Tibial artery (tissue), 4 donors: ENCODE results near the gene HAPLN2.
A peak's percentile ranks its signal among the peaks of the same experiment; 100 is the strongest.
"Not testable (repeated sequence)": the region's sequence is repeated elsewhere in the genome, so short reads cannot be mapped to it uniquely, and the experiment has no call there.

Experiments used
- DNase-seq, 2 donors: peaks; one replicate each; pipeline ENCODE4 v3.0.0-alpha.2; 2019
- H3K27ac ChIP-seq, 2 donors: fragments of 200-600 bp; sonication (generic) in 1 of 2; 1 replicate in 1 of 2; 2 replicates in 1 of 2; pipeline ENCODE4 v1.5.1; 2018 to 2019; ENCODE audit warnings: mild to moderate bottlenecking in 1 of 2
- H3K27me3 ChIP-seq, 2 donors: fragments of 200-600 bp; sonication (generic) in 1 of 2; one replicate each; pipeline versions ENCODE4 v1.5.1 to v1.6.0; 2016 to 2019
- H3K36me3 ChIP-seq, 3 donors: fragments of 200-600 bp; sonication (generic) in 2 of 3; one replicate each; pipeline ENCODE4 v1.5.1; 2016 to 2019; ENCODE audit warnings: mild to moderate bottlenecking in 2 of 3
- H3K4me1 ChIP-seq, 4 donors: fragments of 200-600 bp; sonication (generic) in 2 of 4; 1 replicate in 3 of 4; 2 replicates in 1 of 4; pipeline ENCODE4 v1.5.1; 2016 to 2019
- H3K4me3 ChIP-seq, 2 donors: fragments of 200-600 bp; sonication (generic) in 1 of 2; 1 replicate in 1 of 2; 2 replicates in 1 of 2; pipeline ENCODE4 v1.5.1; 2018 to 2019; ENCODE audit warnings: mild to moderate bottlenecking in 2 of 2
- H3K9me3 ChIP-seq, 3 donors: fragments of 200-600 bp; sonication (generic) in 1 of 3; one replicate each; pipeline ENCODE4 v1.5.1; 2016 to 2019
- intact Hi-C: fragments of 100-400 bp; cut with DNase I; formaldehyde crosslinking; loops from one replicate; pipeline ENCODE4 v1.15.0; 2023; ENCODE audit warnings: low total_unique reads
- TF ChIP-seq, protein P1 (sequence below), 2 experiments: fragments of 200-600 bp in 1 of 2; fragments of 450-650 bp in 1 of 2; IDR thresholded peaks; one replicate each; pipeline ENCODE4 v1.5.1; 2017 to 2019; ENCODE audit warnings: antibody characterized with exemption in 2 of 2, mild to moderate bottlenecking in 1 of 2, moderate library complexity in 1 of 2

The HAPLN2 gene

DNA sequence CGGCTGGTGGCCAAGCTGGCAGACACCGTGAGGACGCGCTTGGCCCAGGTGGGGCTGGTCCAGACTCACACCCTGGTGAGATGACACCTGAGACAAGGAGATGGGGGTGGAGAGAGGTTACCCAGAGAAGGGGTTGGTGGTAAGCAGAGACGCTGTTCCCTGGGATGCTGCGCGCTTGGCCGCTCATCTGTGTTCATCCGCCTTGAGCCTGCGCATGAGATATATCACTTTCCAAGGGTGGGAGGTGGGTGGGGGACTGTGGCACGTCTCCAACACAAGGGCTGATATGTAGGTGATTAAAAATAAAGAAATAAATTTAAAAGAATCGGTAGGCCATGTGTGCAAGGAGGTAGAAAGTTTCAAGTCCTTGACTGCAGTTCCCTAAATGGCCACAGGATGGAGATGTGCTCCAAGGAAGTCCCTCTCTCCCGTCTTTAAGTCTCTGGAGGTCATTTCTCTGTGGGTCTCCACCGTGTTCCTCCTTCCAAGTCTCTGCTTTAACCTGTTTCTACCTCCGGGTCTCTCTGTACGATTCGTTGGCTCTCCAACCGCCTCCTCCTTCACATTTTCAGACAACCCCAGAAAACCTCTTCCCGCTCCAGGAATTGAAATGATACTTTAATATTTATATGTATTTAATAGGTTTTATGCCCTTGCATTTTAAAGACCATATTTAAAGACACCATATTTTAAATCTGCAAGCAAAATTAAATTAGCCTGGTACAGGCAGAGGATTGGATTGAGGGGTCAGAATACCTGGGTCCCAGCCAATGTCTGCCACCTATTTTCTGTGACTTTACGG is 35.2 kb upstream of the HAPLN2 start:
- no peaks in the 10 kb centered on the region for H3K9me3 ChIP-seq
- TF ChIP-seq, protein P1, sequence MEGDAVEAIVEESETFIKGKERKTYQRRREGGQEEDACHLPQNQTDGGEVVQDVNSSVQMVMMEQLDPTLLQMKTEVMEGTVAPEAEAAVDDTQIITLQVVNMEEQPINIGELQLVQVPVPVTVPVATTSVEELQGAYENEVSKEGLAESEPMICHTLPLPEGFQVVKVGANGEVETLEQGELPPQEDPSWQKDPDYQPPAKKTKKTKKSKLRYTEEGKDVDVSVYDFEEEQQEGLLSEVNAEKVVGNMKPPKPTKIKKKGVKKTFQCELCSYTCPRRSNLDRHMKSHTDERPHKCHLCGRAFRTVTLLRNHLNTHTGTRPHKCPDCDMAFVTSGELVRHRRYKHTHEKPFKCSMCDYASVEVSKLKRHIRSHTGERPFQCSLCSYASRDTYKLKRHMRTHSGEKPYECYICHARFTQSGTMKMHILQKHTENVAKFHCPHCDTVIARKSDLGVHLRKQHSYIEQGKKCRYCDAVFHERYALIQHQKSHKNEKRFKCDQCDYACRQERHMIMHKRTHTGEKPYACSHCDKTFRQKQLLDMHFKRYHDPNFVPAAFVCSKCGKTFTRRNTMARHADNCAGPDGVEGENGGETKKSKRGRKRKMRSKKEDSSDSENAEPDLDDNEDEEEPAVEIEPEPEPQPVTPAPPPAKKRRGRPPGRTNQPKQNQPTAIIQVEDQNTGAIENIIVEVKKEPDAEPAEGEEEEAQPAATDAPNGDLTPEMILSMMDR (IDR thresholded peaks at IDR 0.05), result peak; percentile 86 to 89
- peak; percentile 76 to 79 for DNase-seq
- H3K27me3 ChIP-seq, result peaks cover 0 to 2% of the 10 kb centered on the region in 2 donors
- H3K4me3 ChIP-seq, result no peak overlapping the region
- no peaks in the 10 kb centered on the region for H3K4me1 ChIP-seq
- no peak overlapping the region for H3K27ac ChIP-seq
- intact Hi-C loops, result loop anchor here (5.0 kb wide), 1 partner anchor 73 kb away; no protein-coding TSS in a partner anchor
- H3K36me3 ChIP-seq, result no peaks in the 10 kb centered on the region

GRCh38 chr1:156584813-156585212 is 34.4 kb upstream of the HAPLN2 start:
- TF ChIP-seq, protein P1 (IDR thresholded peaks at IDR 0.05), result no peak
- H3K27me3 ChIP-seq, result peaks cover 0 to 2% of the 10 kb centered on the region in 2 donors
- no peak overlapping the region for H3K27ac ChIP-seq
- no peak overlapping the region for H3K4me3 ChIP-seq
- no peaks in the 10 kb centered on the region for H3K36me3 ChIP-seq
- no peaks in the 10 kb centered on the region for H3K9me3 ChIP-seq
- H3K4me1 ChIP-seq, result no peaks in the 10 kb centered on the region
- intact Hi-C loops, result loop anchor here (5.0 kb wide), 1 partner anchor 72 kb away; no protein-coding TSS in a partner anchor
- no peak for DNase-seq

- no peaks in the 10 kb centered on the region for H3K36me3 ChIP-seq
- H3K9me3 ChIP-seq, result no peaks in the 10 kb centered on the region
- no peak overlapping the region for H3K27ac ChIP-seq
- intact Hi-C loops, result no loop called here
- no peak overlapping the region for H3K4me3 ChIP-seq
- TF ChIP-seq, protein P1 (IDR thresholded peaks at IDR 0.05), result no peak
- peaks cover 0 to 5% (median 2%) of the 10 kb centered on the region in 4 donors for H3K4me1 ChIP-seq
- peaks cover 0 to 2% of the 10 kb centered on the region in 2 donors for H3K27me3 ChIP-seq
- DNase-seq, result peak in 1 of 2 donors; percentile 24
These were observed 32.9 kb upstream of the HAPLN2 start for GRCh38 chr1:156586323-156586722.

- no peaks in the 10 kb centered on the region for H3K9me3 ChIP-seq
- H3K27me3 ChIP-seq, result peaks cover 0 to 2% of the 10 kb centered on the region in 2 donors
- H3K36me3 ChIP-seq, result no peaks in the 10 kb centered on the region
- H3K4me3 ChIP-seq, result no peak overlapping the region
- TF ChIP-seq, protein P1 (IDR thresholded peaks at IDR 0.05), result no peak
- H3K4me1 ChIP-seq, result peaks cover 0 to 5% (median 3%) of the 10 kb centered on the region in 4 donors
- DNase-seq, result peak in 1 of 2 donors; percentile 7
- no peak overlapping the region for H3K27ac ChIP-seq
- intact Hi-C loops, result no loop called here
These were observed 32.2 kb upstream of the HAPLN2 start for GRCh38 chr1:156586892-156587477.

DNA sequence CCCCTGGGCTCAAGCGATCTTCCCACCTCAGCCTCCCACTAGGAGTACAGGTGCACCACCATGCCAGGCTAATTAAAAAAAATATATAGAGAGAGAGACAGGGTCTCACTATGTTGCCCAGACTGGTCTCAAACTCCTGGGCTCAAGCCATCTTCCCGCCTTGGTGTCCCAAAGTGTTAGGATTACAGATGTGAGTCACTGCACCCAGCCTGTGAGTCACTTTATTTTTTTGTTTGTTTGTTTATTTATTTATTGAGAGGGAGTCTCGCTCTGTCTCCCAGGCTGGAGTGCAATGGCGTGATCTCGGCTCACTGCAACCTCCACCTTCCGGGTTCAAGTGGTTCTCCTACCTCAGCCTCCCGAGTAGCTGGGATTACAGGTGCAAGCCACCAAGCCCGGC is 31.3 kb upstream of the HAPLN2 start:
- H3K27ac ChIP-seq, H3K4me3 ChIP-seq, H3K36me3 ChIP-seq, H3K9me3 ChIP-seq, DNase-seq, H3K27me3 ChIP-seq, intact Hi-C loops: not testable (repeated sequence)
- peaks cover 0 to 15% (median 10%) of the 10 kb centered on the region in 4 donors for H3K4me1 ChIP-seq

DNA sequence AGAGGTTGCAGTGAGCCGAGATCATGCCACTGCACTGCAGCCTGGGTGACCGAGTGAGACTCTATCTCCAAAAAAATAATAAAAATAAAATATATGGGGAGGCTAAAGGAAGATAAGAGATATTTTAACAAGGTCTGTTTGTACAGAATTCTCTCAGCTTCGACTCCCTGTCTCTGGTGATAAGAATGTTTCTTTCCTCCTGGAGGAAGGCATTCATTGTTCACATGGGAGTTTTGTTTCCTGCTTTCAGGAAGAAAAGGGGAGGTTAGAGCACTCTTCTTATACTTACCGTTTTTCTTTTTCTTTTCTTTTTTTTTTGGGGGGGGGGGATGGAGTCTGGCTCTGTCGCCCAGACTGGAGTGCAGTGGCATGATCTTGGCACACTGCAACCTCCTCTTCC is 29.7 kb upstream of the HAPLN2 start:
- Histone ChIP-seq H3K9me3 (no peaks in the 10 kb centered on the region), H3K36me3 (peaks cover 0 to 19% (median 5%) of the 10 kb centered on the region in 3 donors), H3K4me1 (peaks cover 0 to 19% (median 12%) of the 10 kb centered on the region in 4 donors), H3K4me3 (no peak overlapping the region), H3K27me3 (peaks cover 0 to 2% of the 10 kb centered on the region in 2 donors), H3K27ac (no peak overlapping the region)
- intact Hi-C loops, result no loop called here
- no peak for DNase-seq
- TF ChIP-seq, protein P1 (IDR thresholded peaks at IDR 0.05), result no peak
